Measurements from ENCODE around the gene LSS.

LSS gene

GRCh38 chr21:46146856-46147255 lies 81.7 kb downstream of the LSS start:
- Histone ChIP-seq H3K36me3 (no peaks in the 10 kb centered on the region), H3K27me3 (peaks cover 4% of the 10 kb centered on the region), H3K27ac (no peak overlapping the region), H3K4me3 (ENCODE audit: low read depth in 1 of 2, low read length in 1 of 2) (no peak overlapping the region), H3K4me1 (ENCODE audit: control insufficient read depth in 1 of 2, insufficient read depth in 1 of 2, low read depth in 1 of 2, low read length in 1 of 2) (peaks cover 0 to 5% of the 10 kb centered on the region in 2 experiments), H3K9me3 (no peaks in the 10 kb centered on the region)
- no peak for TF ChIP-seq CTCF (IDR thresholded peaks at IDR 0.05)

GRCh38 chr21:46145840-46146691 lies 82.5 kb downstream of the LSS start:
- no peak for TF ChIP-seq CTCF (IDR thresholded peaks at IDR 0.05)
- Histone ChIP-seq H3K4me1 (ENCODE audit: control insufficient read depth in 1 of 2, insufficient read depth in 1 of 2, low read depth in 1 of 2, low read length in 1 of 2) (peaks cover 0 to 5% of the 10 kb centered on the region in 2 experiments), H3K27ac (no peak overlapping the region), H3K27me3 (peaks cover 4% of the 10 kb centered on the region), H3K36me3 (no peaks in the 10 kb centered on the region), H3K9me3 (no peaks in the 10 kb centered on the region), H3K4me3 (ENCODE audit: low read depth in 1 of 2, low read length in 1 of 2) (no peak overlapping the region)

GRCh38 chr21:46145159-46145839 lies 83.3 kb downstream of the LSS start:
- Histone ChIP-seq H3K36me3 (no peaks in the 10 kb centered on the region), H3K9me3 (no peaks in the 10 kb centered on the region), H3K4me1 (ENCODE audit: control insufficient read depth in 1 of 2, insufficient read depth in 1 of 2, low read depth in 1 of 2, low read length in 1 of 2) (peaks cover 0 to 5% of the 10 kb centered on the region in 2 experiments), H3K27me3 (peaks cover 4% of the 10 kb centered on the region), H3K4me3 (ENCODE audit: low read depth in 1 of 2, low read length in 1 of 2) (no peak overlapping the region), H3K27ac (no peak overlapping the region)
- TF ChIP-seq CTCF (IDR thresholded peaks at IDR 0.05) = no peak

- Histone ChIP-seq H3K36me3 (no peaks in the 10 kb centered on the region), H3K27ac (no peak overlapping the region), H3K4me1 (ENCODE audit: control insufficient read depth in 1 of 2, insufficient read depth in 1 of 2, low read depth in 1 of 2, low read length in 1 of 2) (peaks cover 0 to 5% of the 10 kb centered on the region in 2 experiments), H3K9me3 (no peaks in the 10 kb centered on the region), H3K4me3 (ENCODE audit: low read depth in 1 of 2, low read length in 1 of 2) (no peak overlapping the region), H3K27me3 (peaks cover 4% of the 10 kb centered on the region)
- TF ChIP-seq CTCF (IDR thresholded peaks at IDR 0.05) = no peak
Measured at GRCh38 chr21:46144464-46145070, 84.0 kb downstream of the LSS start.

- no peak overlapping the region for H3K4me3 ChIP-seq (ENCODE audit: low read depth in 1 of 2, low read length in 1 of 2)
- H3K9me3 ChIP-seq = no peaks in the 10 kb centered on the region
- H3K27me3 ChIP-seq = peaks cover 4% of the 10 kb centered on the region
- no peak for TF ChIP-seq CTCF (IDR thresholded peaks at IDR 0.05)
- no peaks in the 10 kb centered on the region for H3K36me3 ChIP-seq
- H3K4me1 ChIP-seq (ENCODE audit: control insufficient read depth in 1 of 2, insufficient read depth in 1 of 2, low read depth in 1 of 2, low read length in 1 of 2) = peaks cover 0 to 5% of the 10 kb centered on the region in 2 experiments
- no peak overlapping the region for H3K27ac ChIP-seq
Measured at GRCh38 chr21:46142582-46143473, 85.7 kb downstream of the LSS start.
